K562 (cell line): ENCODE results near the gene EPHA7.

Source experiments
- ARNT ChIP-seq, 2 experiments: fragments of 450-650 bp; IDR thresholded peaks; 2 replicates each; pipeline ENCODE4 v1.6.1; 2016; ENCODE audit warnings: mild to moderate bottlenecking in 1 of 2
- ATF1 ChIP-seq, 2 experiments: fragments of 450-650 bp in 1 of 2; IDR thresholded peaks; 2 replicates each; pipeline ENCODE4 v1.6.1; 2016; ENCODE audit warnings: missing compliant biosample characterization in 1 of 2, missing genetic modification characterization in 1 of 2
- ELF1 ChIP-seq: fragments of 200-800 bp; sonication (Bioruptor generic); IDR thresholded peaks from 2 replicates; pipeline ENCODE4 v1.6.1; 2016; ENCODE audit warnings: missing genetic modification characterization, missing compliant biosample characterization
- GATA2 ChIP-seq: sonication (generic); formaldehyde crosslinking; IDR thresholded peaks from 2 replicates; pipeline ENCODE4 v1.4.0; 2020; ENCODE audit warnings: mild to moderate bottlenecking, missing genetic modification reagents
- HMG20B ChIP-seq: fragments of 250-450 bp; sonication (Bioruptor Pico); IDR thresholded peaks from 2 replicates; pipeline ENCODE4 v1.5.0; 2021; ENCODE audit warnings: mild to moderate bottlenecking
- ILK ChIP-seq: fragments of 450-650 bp; IDR thresholded peaks from 2 replicates; pipeline ENCODE4 v1.6.1; 2016; ENCODE audit warnings: missing genetic modification characterization, low read depth, mild to moderate bottlenecking, missing compliant biosample characterization, moderate library complexity, borderline replicate concordance
- KAT8 ChIP-seq: fragments of 450-650 bp; IDR thresholded peaks from 2 replicates; pipeline ENCODE4 v1.6.1; 2016; ENCODE audit warnings: low read depth, mild to moderate bottlenecking
- NR2C1 ChIP-seq, 2 experiments: fragments of 450-650 bp; IDR thresholded peaks; 2 replicates each; pipeline ENCODE4 v1.6.1; 2017; ENCODE audit warnings: mild to moderate bottlenecking in 2 of 2, antibody characterized with exemption in 1 of 2, inconsistent platforms in 1 of 2, missing compliant biosample characterization in 1 of 2, missing genetic modification characterization in 1 of 2
- RAD21 ChIP-seq, 2 experiments: fragments of 250-450 bp in 1 of 2; fragments of 450-650 bp in 1 of 2; sonication (Bioruptor Pico) in 1 of 2; formaldehyde crosslinking in 1 of 2; IDR thresholded peaks in 1 of 2; conservative IDR thresholded peaks in 1 of 2; 2 replicates each; pipeline versions ENCODE4 v1.4.0 to v1.8.0; 2020 to 2022; ENCODE audit warnings: mild to moderate bottlenecking in 2 of 2, moderate library complexity in 1 of 2
- TF ChIP-seq, protein P1 (sequence below), 3 experiments: IDR thresholded peaks in 2 of 3; conservative IDR thresholded peaks in 1 of 3; 2 replicates each; pipeline ENCODE4 v1.5.1; 2011 to 2012; ENCODE audit warnings: low read length in 3 of 3, mild to moderate bottlenecking in 3 of 3, control low read depth in 2 of 3, improper control_type of control experiment in 1 of 3, inconsistent platforms in 1 of 3, low read depth in 1 of 3, mixed read lengths in 1 of 3, moderate library complexity in 1 of 3; ENCODE audit not compliant: insufficient read depth in 2 of 3
- TF ChIP-seq, protein P2 (sequence below): fragments of 250-450 bp; sonication (Bioruptor Pico); IDR thresholded peaks from 2 replicates; pipeline ENCODE4 v1.5.0; 2020; ENCODE audit warnings: mild to moderate bottlenecking, borderline replicate concordance
- TF ChIP-seq, protein P3 (sequence below): fragments of 250-450 bp; sonication (Bioruptor Pico); IDR thresholded peaks from 2 replicates; pipeline ENCODE4 v1.8.0; 2021; ENCODE audit warnings: mild to moderate bottlenecking, moderate library complexity

DNA sequence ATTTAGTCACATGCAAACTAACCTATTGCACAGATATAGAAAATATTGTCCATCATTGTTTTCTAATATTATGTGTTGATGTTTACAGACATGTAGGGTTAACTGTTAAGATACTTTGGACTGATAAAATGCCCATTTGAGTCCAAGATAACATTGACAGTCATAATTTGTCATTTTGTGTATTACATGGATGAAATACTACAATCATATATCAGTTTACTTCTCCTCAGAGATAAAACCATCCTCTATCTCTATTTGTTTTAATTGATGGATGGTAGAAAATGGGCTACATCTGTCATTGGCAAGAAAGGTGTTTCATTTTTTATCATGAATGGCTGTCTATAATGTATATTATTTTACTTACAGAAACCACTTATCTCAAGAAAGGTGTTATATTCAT lies 6.2 kb downstream of the EPHA7 start:
- TF ChIP-seq, protein P1, sequence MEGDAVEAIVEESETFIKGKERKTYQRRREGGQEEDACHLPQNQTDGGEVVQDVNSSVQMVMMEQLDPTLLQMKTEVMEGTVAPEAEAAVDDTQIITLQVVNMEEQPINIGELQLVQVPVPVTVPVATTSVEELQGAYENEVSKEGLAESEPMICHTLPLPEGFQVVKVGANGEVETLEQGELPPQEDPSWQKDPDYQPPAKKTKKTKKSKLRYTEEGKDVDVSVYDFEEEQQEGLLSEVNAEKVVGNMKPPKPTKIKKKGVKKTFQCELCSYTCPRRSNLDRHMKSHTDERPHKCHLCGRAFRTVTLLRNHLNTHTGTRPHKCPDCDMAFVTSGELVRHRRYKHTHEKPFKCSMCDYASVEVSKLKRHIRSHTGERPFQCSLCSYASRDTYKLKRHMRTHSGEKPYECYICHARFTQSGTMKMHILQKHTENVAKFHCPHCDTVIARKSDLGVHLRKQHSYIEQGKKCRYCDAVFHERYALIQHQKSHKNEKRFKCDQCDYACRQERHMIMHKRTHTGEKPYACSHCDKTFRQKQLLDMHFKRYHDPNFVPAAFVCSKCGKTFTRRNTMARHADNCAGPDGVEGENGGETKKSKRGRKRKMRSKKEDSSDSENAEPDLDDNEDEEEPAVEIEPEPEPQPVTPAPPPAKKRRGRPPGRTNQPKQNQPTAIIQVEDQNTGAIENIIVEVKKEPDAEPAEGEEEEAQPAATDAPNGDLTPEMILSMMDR (IDR thresholded peaks at IDR 0.05 in 2 of 3, conservative IDR thresholded peaks at IDR 0.05 in 1 of 3; ENCODE audit: insufficient read depth in 2 of 3, low read depth in 1 of 3, low read length in 3 of 3) = no peak
- TF ChIP-seq NR2C1 (IDR thresholded peaks at IDR 0.05) = no peak
- TF ChIP-seq NR2C1 (tag; IDR thresholded peaks at IDR 0.05) = no peak
- TF ChIP-seq, protein P2, sequence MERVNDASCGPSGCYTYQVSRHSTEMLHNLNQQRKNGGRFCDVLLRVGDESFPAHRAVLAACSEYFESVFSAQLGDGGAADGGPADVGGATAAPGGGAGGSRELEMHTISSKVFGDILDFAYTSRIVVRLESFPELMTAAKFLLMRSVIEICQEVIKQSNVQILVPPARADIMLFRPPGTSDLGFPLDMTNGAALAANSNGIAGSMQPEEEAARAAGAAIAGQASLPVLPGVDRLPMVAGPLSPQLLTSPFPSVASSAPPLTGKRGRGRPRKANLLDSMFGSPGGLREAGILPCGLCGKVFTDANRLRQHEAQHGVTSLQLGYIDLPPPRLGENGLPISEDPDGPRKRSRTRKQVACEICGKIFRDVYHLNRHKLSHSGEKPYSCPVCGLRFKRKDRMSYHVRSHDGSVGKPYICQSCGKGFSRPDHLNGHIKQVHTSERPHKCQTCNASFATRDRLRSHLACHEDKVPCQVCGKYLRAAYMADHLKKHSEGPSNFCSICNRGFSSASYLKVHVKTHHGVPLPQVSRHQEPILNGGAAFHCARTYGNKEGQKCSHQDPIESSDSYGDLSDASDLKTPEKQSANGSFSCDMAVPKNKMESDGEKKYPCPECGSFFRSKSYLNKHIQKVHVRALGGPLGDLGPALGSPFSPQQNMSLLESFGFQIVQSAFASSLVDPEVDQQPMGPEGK (CRISPR knock-in tag) = no peak
- no peak for TF ChIP-seq GATA2 (CRISPR knock-in tag)
- no peak for TF ChIP-seq HMG20B (CRISPR knock-in tag)
- TF ChIP-seq, protein P3, sequence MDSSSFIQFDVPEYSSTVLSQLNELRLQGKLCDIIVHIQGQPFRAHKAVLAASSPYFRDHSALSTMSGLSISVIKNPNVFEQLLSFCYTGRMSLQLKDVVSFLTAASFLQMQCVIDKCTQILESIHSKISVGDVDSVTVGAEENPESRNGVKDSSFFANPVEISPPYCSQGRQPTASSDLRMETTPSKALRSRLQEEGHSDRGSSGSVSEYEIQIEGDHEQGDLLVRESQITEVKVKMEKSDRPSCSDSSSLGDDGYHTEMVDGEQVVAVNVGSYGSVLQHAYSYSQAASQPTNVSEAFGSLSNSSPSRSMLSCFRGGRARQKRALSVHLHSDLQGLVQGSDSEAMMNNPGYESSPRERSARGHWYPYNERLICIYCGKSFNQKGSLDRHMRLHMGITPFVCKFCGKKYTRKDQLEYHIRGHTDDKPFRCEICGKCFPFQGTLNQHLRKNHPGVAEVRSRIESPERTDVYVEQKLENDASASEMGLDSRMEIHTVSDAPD (CRISPR knock-in tag) = no peak
- TF ChIP-seq RAD21 (CRISPR knock-in tag; conservative IDR thresholded peaks at IDR 0.05 in 1 of 2, IDR thresholded peaks at IDR 0.05 in 1 of 2) = no peak
- no peak for TF ChIP-seq ARNT (IDR thresholded peaks at IDR 0.05)
- TF ChIP-seq ILK (tag) = no peak
- no peak for TF ChIP-seq ATF1 (CRISPR knock-in tag; IDR thresholded peaks at IDR 0.05)
- TF ChIP-seq ATF1 (tag; IDR thresholded peaks at IDR 0.05) = no peak
- no peak for TF ChIP-seq ELF1 (tag)
- no peak for TF ChIP-seq KAT8
